HepG2 (cell line): ENCODE data around the gene PSMD4. TPM values are rescaled to one million over a fixed set of nuclear protein-coding genes. Genes with fewer than 3 reads are reported as not detected.

Experiments
- CBX1 ChIP-seq: IDR thresholded peaks from one replicate; pipeline ENCODE4 v1.6.1; 2016; ENCODE audit warnings: antibody characterized with exemption, low read depth
- MED8 ChIP-seq: sonication (generic); formaldehyde crosslinking; IDR thresholded peaks from 2 replicates; pipeline ENCODE4 v1.8.1; 2023; ENCODE audit warnings: mild to moderate bottlenecking, missing genetic modification reagents; ENCODE audit not compliant: insufficient replicate concordance
- NFAT5 ChIP-seq: sonication (generic); formaldehyde crosslinking; IDR thresholded peaks from 2 replicates; pipeline ENCODE4 v1.4.0; 2020; ENCODE audit warnings: missing genetic modification reagents
- PAXIP1 ChIP-seq: sonication (generic); formaldehyde crosslinking; conservative IDR thresholded peaks from 2 replicates; pipeline ENCODE4 v1.4.0; 2020; ENCODE audit warnings: mild to moderate bottlenecking, missing genetic modification reagents, moderate library complexity
- RAD21 ChIP-seq: fragments of 450-650 bp; formaldehyde crosslinking; IDR thresholded peaks from 2 replicates; pipeline ENCODE4 v1.5.0; 2020; ENCODE audit warnings: mild to moderate bottlenecking
- SNAPC4 ChIP-seq: sonication (generic); formaldehyde crosslinking; IDR thresholded peaks from 2 replicates; pipeline ENCODE4 v1.4.0; 2020; ENCODE audit warnings: mild to moderate bottlenecking, missing genetic modification reagents
- ZBTB4 ChIP-seq: sonication (generic); formaldehyde crosslinking; IDR thresholded peaks from 2 replicates; pipeline ENCODE4 v1.4.0; 2020; ENCODE audit warnings: missing genetic modification reagents, mild to moderate bottlenecking, borderline replicate concordance
- ZNF563 ChIP-seq: sonication (generic); formaldehyde crosslinking; IDR thresholded peaks from 2 replicates; pipeline ENCODE4 v1.8.0; 2022; ENCODE audit warnings: mild to moderate bottlenecking, moderate library complexity, missing genetic modification reagents
- ZNF780A ChIP-seq: sonication (generic); formaldehyde crosslinking; IDR thresholded peaks from 2 replicates; pipeline ENCODE4 v1.8.0; 2022; ENCODE audit warnings: mild to moderate bottlenecking, missing genetic modification reagents, moderate library complexity
- polyA plus RNA-seq, 8 experiments: library from polyadenylated mRNA; depleted of rRNA in 3 of 8; stranded (reverse) in 7 of 8; unstranded in 1 of 8; fragments of >200 nt; fragmentation: Illumina TruSeq in 4 of 8; extraction: Trizol in 4 of 8; gene quantifications; 2 replicates each; pipeline versions ENCODE4 v1.2.1 to v1.2.3, GENCODE V29; 2011 to 2016; ENCODE audit warnings: low read depth in 4 of 8, missing spikeins in 1 of 8, mixed read lengths in 1 of 8; ENCODE audit not compliant: insufficient read depth in 1 of 8
- total RNA-seq, 5 experiments: library from RNA; depleted of rRNA; stranded (reverse); fragments of >200 nt; fragmentation: Illumina TruSeq; extraction: Trizol; gene quantifications; 2 replicates each; pipeline ENCODE4 v1.2.3, GENCODE V29; 2016; ENCODE audit warnings: low read depth in 1 of 5

Gene PSMD4
- total and polyA plus RNA-seq, 2 of the 13 experiments (the other 11 are each of a cell fraction or from before 2014, with no cell fraction given) = 194 to 243 TPM

GRCh38 chr1:151281969-151282882 is 27.7 kb downstream of the PSMD4 start, which contains the start of gene ZNF687 (continued):
- peak; percentile 18 for TF ChIP-seq PAXIP1 (CRISPR knock-in tag)
- no peak for TF ChIP-seq ZNF563 (CRISPR knock-in tag)
- TF ChIP-seq RAD21 (CRISPR knock-in tag) = no peak; the same call in 1 of the 2 replicates
- no peak for TF ChIP-seq SNAPC4 (CRISPR knock-in tag)
- TF ChIP-seq ZBTB4 (CRISPR knock-in tag) = no peak; the same call in 1 of the 2 replicates
- no peak for TF ChIP-seq NFAT5 (CRISPR knock-in tag)
- TF ChIP-seq ZNF780A (CRISPR knock-in tag) = no peak
- no peak for TF ChIP-seq CBX1
- peak; percentile 26 for TF ChIP-seq MED8 (CRISPR knock-in tag)
